Ishikawa (cell line): ENCODE measurements around the gene TBX2.

Experiments used
- CEBPB ChIP-seq: IDR thresholded peaks from 2 replicates; pipeline ENCODE4 v1.6.1; 2012
- CREB1 ChIP-seq: IDR thresholded peaks from 2 replicates; pipeline ENCODE4 v1.6.1; 2012; ENCODE audit warnings: low read depth
- EGR1 ChIP-seq: IDR thresholded peaks from 2 replicates; pipeline ENCODE4 v1.6.1; 2012
- EP300 ChIP-seq: IDR thresholded peaks from 2 replicates; pipeline ENCODE4 v1.6.1; 2012; ENCODE audit warnings: borderline replicate concordance
- FOXM1 ChIP-seq: IDR thresholded peaks from 2 replicates; pipeline ENCODE4 v1.6.1; 2012; ENCODE audit warnings: low read depth, borderline replicate concordance
- NFIC ChIP-seq: IDR thresholded peaks from 2 replicates; pipeline ENCODE4 v1.6.1; 2012
- RAD21 ChIP-seq: IDR thresholded peaks from 2 replicates; pipeline ENCODE4 v1.6.1; 2012; ENCODE audit warnings: low read depth
- TAF1 ChIP-seq: IDR thresholded peaks from 2 replicates; pipeline ENCODE4 v1.6.1; 2012; ENCODE audit warnings: low read depth, mild to moderate bottlenecking
- TCF12 ChIP-seq: IDR thresholded peaks from 2 replicates; pipeline ENCODE4 v1.6.1; 2012; ENCODE audit warnings: low read depth
- TEAD4 ChIP-seq: IDR thresholded peaks from 2 replicates; pipeline ENCODE4 v1.6.1; 2012
- YY1 ChIP-seq: IDR thresholded peaks from 2 replicates; pipeline ENCODE4 v1.6.1; 2012; ENCODE audit warnings: low read depth
- ZBTB7A ChIP-seq: IDR thresholded peaks from 2 replicates; pipeline ENCODE4 v1.6.1; 2012; ENCODE audit warnings: low read depth
- TF ChIP-seq, protein P1 (sequence below): IDR thresholded peaks from 2 replicates; pipeline ENCODE4 v1.6.1; 2012
- TF ChIP-seq, protein P2 (sequence below): IDR thresholded peaks from 2 replicates; pipeline ENCODE4 v1.6.1; 2012
- TF ChIP-seq, protein P3 (sequence below): IDR thresholded peaks from 2 replicates; pipeline ENCODE4 v1.6.1; 2012; ENCODE audit warnings: low read depth, mild to moderate bottlenecking

TBX2 gene

DNA sequence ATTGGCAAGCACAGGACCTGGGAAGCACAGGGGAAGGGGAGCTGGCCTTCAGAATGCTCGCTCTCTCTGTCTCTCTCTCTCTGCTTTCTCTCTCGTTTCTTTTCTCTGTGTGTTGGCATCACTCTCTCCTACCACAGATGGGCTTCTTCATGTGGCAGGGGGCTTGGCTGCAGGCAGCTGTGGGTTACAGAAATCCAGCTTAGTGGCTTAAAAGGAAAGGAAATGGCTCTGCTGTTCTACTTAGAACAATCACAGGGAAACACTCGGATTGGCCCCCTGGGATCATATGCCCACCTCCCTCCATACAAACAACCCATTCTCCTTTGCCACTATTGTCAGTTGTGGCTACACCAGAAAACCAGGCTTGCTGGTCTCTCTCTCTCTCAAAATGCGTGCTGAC, 20.4 kb downstream of the TBX2 start:
- TF ChIP-seq TAF1 (no peak), RAD21 (no peak), TCF12 (no peak), TEAD4 (no peak)
- TF ChIP-seq, protein P1, sequence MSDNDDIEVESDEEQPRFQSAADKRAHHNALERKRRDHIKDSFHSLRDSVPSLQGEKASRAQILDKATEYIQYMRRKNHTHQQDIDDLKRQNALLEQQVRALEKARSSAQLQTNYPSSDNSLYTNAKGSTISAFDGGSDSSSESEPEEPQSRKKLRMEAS: no peak

DNA sequence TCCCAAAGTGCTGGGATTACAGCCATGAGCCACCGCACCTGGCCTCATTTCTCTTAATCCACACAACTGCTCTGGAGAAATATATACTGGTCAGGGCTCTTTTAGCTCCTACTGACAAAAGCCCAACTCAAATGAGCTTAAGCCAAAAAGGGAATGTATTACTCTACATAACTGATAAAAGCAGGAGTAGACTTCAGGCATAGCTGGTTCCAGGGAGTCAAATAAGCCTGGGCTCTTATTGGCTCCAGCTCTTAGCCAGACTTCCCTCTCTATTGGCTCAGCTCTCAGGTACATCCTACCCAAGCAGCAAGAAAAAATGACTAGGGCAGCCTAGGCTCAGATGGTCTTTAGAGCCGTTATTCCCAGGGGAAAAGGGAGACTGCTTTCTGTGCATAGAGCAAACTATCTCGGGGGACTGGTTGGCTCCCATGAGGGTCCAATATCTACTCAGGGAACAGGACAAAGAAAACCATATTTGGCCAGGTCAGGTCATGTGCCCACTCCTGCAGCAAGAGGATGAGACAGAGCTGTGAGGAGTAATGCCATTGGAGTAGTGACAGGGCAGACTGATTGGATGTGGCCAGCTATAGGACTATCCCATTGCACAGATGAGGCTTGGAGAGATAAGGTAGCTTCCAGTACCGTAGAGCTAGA, 21.2 kb downstream of the TBX2 start:
- TF ChIP-seq CREB1 (no peak), RAD21 (no peak), NFIC (no peak), ZBTB7A (no peak), TCF12 (no peak), YY1 (no peak), TAF1 (no peak), EGR1 (no peak), TEAD4 (no peak), CEBPB (no peak), EP300 (no peak), FOXM1 (no peak)
- TF ChIP-seq, protein P2, sequence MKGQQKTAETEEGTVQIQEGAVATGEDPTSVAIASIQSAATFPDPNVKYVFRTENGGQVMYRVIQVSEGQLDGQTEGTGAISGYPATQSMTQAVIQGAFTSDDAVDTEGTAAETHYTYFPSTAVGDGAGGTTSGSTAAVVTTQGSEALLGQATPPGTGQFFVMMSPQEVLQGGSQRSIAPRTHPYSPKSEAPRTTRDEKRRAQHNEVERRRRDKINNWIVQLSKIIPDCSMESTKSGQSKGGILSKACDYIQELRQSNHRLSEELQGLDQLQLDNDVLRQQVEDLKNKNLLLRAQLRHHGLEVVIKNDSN: no peak
- TF ChIP-seq, protein P1: no peak

DNA sequence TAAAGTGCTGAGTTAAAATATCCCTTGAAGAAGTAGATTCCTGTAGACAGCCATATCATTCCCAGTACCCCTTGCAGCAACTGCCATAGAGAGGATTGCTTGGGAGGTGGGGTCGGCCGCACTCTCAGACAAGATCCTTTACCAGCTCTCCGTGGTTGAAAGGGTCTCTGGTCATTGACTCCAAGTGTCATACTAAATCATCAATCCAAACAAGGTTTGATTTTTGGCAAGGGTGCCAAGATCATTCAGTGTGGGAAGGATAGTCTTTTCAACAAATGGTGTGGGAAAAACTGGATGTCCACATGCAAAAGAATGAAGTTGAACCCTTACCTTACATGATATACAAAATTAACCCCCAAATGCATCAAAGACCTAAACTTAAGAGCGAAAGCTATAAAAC, 21.8 kb downstream of the TBX2 start:
- TF ChIP-seq, protein P2: no peak
- no peak for TF ChIP-seq YY1
- no peak for TF ChIP-seq RAD21
- TF ChIP-seq CEBPB: no peak
- TF ChIP-seq NFIC: no peak
- TF ChIP-seq FOXM1: no peak
- no peak for TF ChIP-seq TAF1
- TF ChIP-seq, protein P1: no peak
- TF ChIP-seq, protein P3, sequence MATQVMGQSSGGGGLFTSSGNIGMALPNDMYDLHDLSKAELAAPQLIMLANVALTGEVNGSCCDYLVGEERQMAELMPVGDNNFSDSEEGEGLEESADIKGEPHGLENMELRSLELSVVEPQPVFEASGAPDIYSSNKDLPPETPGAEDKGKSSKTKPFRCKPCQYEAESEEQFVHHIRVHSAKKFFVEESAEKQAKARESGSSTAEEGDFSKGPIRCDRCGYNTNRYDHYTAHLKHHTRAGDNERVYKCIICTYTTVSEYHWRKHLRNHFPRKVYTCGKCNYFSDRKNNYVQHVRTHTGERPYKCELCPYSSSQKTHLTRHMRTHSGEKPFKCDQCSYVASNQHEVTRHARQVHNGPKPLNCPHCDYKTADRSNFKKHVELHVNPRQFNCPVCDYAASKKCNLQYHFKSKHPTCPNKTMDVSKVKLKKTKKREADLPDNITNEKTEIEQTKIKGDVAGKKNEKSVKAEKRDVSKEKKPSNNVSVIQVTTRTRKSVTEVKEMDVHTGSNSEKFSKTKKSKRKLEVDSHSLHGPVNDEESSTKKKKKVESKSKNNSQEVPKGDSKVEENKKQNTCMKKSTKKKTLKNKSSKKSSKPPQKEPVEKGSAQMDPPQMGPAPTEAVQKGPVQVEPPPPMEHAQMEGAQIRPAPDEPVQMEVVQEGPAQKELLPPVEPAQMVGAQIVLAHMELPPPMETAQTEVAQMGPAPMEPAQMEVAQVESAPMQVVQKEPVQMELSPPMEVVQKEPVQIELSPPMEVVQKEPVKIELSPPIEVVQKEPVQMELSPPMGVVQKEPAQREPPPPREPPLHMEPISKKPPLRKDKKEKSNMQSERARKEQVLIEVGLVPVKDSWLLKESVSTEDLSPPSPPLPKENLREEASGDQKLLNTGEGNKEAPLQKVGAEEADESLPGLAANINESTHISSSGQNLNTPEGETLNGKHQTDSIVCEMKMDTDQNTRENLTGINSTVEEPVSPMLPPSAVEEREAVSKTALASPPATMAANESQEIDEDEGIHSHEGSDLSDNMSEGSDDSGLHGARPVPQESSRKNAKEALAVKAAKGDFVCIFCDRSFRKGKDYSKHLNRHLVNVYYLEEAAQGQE: no peak
- TF ChIP-seq CREB1: no peak
- TF ChIP-seq TEAD4: no peak
- no peak for TF ChIP-seq EP300
- TF ChIP-seq ZBTB7A: no peak
- no peak for TF ChIP-seq TCF12
- no peak for TF ChIP-seq EGR1

DNA sequence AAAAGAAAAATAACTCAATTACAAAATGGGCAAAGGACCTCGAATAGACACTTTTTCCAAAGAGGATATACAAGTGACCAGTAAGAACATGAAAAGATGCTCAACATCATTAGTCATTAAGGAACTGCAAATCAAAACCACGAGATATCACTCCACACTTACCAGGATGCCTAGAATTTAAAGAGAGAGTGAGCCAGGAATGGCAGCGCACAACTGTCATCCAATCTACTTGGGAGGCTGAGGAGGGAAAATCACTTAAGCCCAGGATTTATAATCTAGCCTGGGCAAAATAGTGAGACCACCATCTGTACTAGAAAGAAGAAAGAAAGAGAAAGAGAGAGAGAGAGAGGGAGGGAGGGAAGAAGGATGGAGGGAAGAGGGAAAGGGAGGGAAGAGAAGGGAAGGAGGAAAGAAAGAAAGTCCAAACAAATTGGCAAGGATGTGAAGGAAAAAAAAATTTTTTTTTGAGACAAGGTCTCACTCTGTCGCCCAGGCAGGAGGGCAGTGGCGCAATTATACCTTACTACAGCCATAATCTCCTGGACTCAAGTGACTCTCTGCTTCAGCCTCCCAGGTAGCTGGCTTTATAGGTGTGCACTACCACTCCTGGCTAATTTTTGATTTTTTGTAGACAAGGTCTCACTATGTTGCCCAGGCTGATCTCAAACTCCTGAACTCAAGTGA, 22.6 kb downstream of the TBX2 start:
- TF ChIP-seq, protein P1: no peak
- no peak for TF ChIP-seq RAD21
- TF ChIP-seq FOXM1: no peak
- no peak for TF ChIP-seq NFIC
- no peak for TF ChIP-seq YY1
- TF ChIP-seq TAF1: no peak
- TF ChIP-seq CEBPB: no peak
- TF ChIP-seq, protein P3: no peak
- TF ChIP-seq, protein P2: no peak
- TF ChIP-seq CREB1: no peak
- no peak for TF ChIP-seq TCF12
- TF ChIP-seq EGR1: no peak
- no peak for TF ChIP-seq TEAD4
- TF ChIP-seq ZBTB7A: no peak
- TF ChIP-seq EP300: no peak

DNA sequence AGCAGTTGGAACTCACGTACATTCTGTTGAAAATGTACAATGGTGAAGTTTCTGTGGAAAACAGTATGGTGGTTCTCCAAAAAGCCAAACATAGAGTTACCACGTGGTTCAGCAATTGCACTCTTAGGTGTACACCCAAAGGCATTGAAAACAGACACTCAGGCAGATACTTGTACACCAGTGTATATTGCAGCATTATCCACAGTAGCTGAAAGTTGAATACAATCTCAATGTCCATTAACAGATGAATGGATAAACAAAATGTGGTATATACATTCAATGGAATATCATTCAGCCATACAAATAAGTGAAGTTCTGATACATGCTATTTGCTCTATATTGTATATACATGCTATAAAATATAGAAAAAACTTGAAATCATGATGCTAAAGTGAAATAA, 23.2 kb downstream of the TBX2 start:
- TF ChIP-seq TCF12 (no peak), TAF1 (no peak), CEBPB (no peak), FOXM1 (no peak), ZBTB7A (no peak), EP300 (no peak), TEAD4 (no peak)
- TF ChIP-seq, protein P2: no peak
